ENCODE data around the gene TBC1D17.

The TBC1D17 gene

DNA sequence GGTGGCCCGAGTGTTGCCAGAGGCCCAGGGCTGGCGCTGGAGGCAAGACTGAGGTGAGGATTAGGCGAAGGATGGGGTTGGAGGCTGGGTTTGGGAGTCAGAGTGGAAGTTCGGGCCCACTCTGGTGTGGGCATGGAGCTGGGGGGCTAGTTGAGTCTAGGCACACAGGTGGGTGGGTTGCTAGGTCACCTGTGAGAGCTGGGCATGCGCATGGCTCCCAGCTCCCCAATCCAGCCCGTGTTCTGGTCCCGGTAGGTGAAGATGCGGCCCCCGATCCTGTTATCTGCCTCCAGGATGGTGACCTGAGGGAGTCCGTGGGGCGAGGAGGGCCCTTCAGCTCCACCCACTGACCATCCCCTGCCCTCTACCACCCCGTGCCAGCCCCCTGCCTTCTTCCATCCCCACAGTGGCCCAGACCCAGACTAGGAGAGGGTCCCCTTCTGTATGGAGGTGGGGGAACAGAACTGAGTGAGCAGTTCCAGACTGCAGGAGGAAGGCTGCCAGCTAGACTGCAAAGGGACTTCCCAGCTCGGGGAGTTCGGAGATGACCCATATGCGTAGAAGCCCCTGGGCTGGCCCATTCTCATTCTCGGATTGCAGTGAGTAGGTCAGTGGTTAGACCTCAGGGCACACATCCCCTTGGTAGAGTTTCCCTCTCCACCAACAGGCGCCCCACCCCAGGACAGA, 17.5 kb downstream of the TBC1D17 start:
- no peak for DNase-seq (ENCODE audit: low read depth, low spot score)
- H3K4me1 ChIP-seq (ENCODE audit: control insufficient read depth, insufficient read depth, low read length) = peaks cover 2% of the 10 kb centered on the region; the same call in 1 of the 2 replicates
- H3K4me3 ChIP-seq (ENCODE audit: low read length) = no peak overlapping the region
- H3K27ac ChIP-seq (ENCODE audit: low read length) = no peak overlapping the region
- no CpG with 5 or more reads among the region's 17 CpGs for WGBS (ENCODE audit: insufficient coverage, insufficient read length)
- H3K27me3 ChIP-seq (ENCODE audit: control insufficient read depth, insufficient read depth, low read length) = no peaks in the 10 kb centered on the region
- no peaks in the 10 kb centered on the region for H3K9me3 ChIP-seq (ENCODE audit: control insufficient read depth, insufficient read depth, low read length)
- H3K36me3 ChIP-seq (ENCODE audit: control insufficient read depth, insufficient read depth, low read length) = no peaks in the 10 kb centered on the region

DNA sequence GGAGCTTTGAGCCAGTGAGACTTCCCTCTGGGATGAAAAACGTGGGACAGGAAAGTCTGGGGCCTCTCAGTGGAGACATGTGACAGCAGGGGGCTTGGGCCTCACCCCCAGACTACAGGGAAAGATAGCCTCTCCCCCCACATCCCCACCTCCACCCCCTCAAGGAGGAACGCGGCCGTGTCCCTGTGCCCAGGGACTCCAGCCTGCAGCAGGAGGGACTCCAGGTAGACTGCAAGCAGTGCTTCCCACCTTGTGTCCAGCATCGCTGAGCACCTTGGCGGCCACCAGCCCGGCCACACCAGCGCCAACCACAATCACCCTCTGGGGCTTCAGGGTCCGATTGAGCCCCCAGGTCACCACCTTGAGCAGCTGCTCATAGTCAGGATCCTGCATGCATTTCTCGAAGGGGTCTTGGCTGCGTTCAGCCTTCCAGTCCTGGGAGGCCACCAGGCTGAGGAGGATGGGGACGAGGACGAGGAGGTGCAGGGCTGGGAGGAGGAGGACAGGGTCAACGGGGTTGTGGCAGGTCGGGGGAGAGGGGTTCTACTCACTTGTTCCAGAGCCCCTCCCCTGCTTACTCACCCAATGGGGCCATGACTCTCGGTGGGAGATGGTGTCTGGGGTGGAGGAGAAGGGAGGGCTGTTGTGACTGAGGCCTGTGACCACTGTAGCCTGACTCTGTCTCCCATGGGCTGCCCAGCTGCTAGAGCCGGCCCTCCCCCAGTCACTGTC, 18.2 kb downstream of the TBC1D17 start:
- DNase-seq (ENCODE audit: low read depth, low spot score) = no peak
- Histone ChIP-seq H3K36me3 (ENCODE audit: control insufficient read depth, insufficient read depth, low read length) (no peaks in the 10 kb centered on the region), H3K27ac (ENCODE audit: low read length) (no peak overlapping the region), H3K9me3 (ENCODE audit: control insufficient read depth, insufficient read depth, low read length) (no peaks in the 10 kb centered on the region), H3K4me1 (ENCODE audit: control insufficient read depth, insufficient read depth, low read length) (peaks cover 2% of the 10 kb centered on the region; the same call in 1 of the 2 replicates), H3K27me3 (ENCODE audit: control insufficient read depth, insufficient read depth, low read length) (no peaks in the 10 kb centered on the region), H3K4me3 (ENCODE audit: low read length) (no peak overlapping the region)
- no CpG with 5 or more reads among the region's 17 CpGs for WGBS (ENCODE audit: insufficient coverage, insufficient read length)

DNA sequence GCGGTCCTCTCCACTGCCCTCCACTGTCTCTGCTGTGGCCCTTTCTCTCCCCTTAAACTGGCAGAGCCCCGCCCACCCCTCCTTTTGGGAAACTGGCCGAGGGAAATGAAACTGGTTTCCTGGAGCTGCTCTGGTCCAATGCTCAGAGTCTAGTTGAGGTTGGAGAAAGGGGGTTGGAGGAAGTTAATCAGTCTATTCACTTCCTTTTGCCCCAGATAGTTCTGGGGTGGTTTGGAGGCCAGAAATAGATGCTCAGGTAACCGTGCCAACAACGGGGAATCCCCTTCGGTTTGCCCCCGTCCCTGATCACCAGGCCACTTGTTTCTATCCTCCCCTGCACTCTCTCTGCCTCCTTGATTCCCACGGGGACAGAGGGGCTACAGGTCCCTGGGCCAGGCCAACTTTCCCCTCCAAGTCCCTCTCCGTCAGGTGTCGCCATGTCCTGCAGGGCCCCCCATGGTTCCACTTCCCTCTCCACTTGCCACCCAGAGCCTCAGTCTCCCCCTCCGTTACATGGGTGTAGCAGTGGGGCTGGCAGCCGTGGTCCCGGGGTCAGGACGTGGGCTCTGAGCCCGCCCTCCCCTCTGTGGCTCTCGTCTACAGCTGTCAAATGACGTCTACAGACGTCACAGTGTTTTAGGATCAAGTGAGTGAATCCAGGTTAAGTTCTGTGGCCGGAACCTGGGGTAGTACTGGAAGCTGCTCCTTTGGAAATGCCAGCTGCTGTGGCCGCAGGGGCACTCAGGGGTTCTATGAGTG, 19.5 kb downstream of the TBC1D17 start, which contains the start of gene IL4I1:
Gene IL4I1, minus strand, starts transcription at position 25 of the 759 bp plus-strand sequence. CDS start 727 bp downstream, outside the sequence.
- DNase-seq (ENCODE audit: low read depth, low spot score) = no peak
- Histone ChIP-seq H3K27ac (ENCODE audit: low read length) (no peak within 1 kb of the TSS), H3K4me3 (ENCODE audit: low read length) (no peak within 1 kb of the TSS), H3K27me3 (ENCODE audit: control insufficient read depth, insufficient read depth, low read length) (no peaks in the 10 kb centered on the region), H3K4me1 (ENCODE audit: control insufficient read depth, insufficient read depth, low read length) (no peaks in the 10 kb centered on the region), H3K36me3 (ENCODE audit: control insufficient read depth, insufficient read depth, low read length) (no peaks in the 10 kb centered on the region), H3K9me3 (ENCODE audit: control insufficient read depth, insufficient read depth, low read length) (no peaks in the 10 kb centered on the region)
- no CpG with 5 or more reads among the region's 20 CpGs for WGBS (ENCODE audit: insufficient coverage, insufficient read length)

- no peak for DNase-seq (ENCODE audit: low read depth, low spot score)
- Histone ChIP-seq H3K27ac (ENCODE audit: low read length) (no peak overlapping the region), H3K9me3 (ENCODE audit: control insufficient read depth, insufficient read depth, low read length) (no peaks in the 10 kb centered on the region), H3K27me3 (ENCODE audit: control insufficient read depth, insufficient read depth, low read length) (no peaks in the 10 kb centered on the region), H3K36me3 (ENCODE audit: control insufficient read depth, insufficient read depth, low read length) (peaks cover 9% of the 10 kb centered on the region), H3K4me3 (ENCODE audit: low read length) (no peak overlapping the region), H3K4me1 (ENCODE audit: control insufficient read depth, insufficient read depth, low read length) (peaks cover 2% of the 10 kb centered on the region; the same call in 1 of the 2 replicates)
- no CpG with 5 or more reads among the region's 6 CpGs for WGBS (ENCODE audit: insufficient coverage, insufficient read length)
Measured at GRCh38 chr19:49904136-49904535, 26.6 kb downstream of the TBC1D17 start.

- Histone ChIP-seq H3K4me1 (ENCODE audit: control insufficient read depth, insufficient read depth, low read length) (peaks cover 2% of the 10 kb centered on the region; the same call in 1 of the 2 replicates), H3K27ac (ENCODE audit: low read length) (no peak overlapping the region), H3K9me3 (ENCODE audit: control insufficient read depth, insufficient read depth, low read length) (no peaks in the 10 kb centered on the region), H3K36me3 (ENCODE audit: control insufficient read depth, insufficient read depth, low read length) (peaks cover 17% of the 10 kb centered on the region), H3K4me3 (ENCODE audit: low read length) (no peak overlapping the region), H3K27me3 (ENCODE audit: control insufficient read depth, insufficient read depth, low read length) (no peaks in the 10 kb centered on the region)
- DNase-seq (ENCODE audit: low read depth, low spot score) = no peak
- no CpG with 5 or more reads among the region's 16 CpGs for WGBS (ENCODE audit: insufficient coverage, insufficient read length)
Measured at GRCh38 chr19:49906879-49907564, 29.5 kb downstream of the TBC1D17 start.

GRCh38 chr19:49907745-49908446, 30.4 kb downstream of the TBC1D17 start:
- H3K36me3 ChIP-seq (ENCODE audit: control insufficient read depth, insufficient read depth, low read length) = peaks cover 17% of the 10 kb centered on the region
- H3K9me3 ChIP-seq (ENCODE audit: control insufficient read depth, insufficient read depth, low read length) = no peaks in the 10 kb centered on the region
- no peaks in the 10 kb centered on the region for H3K27me3 ChIP-seq (ENCODE audit: control insufficient read depth, insufficient read depth, low read length)
- no peak overlapping the region for H3K27ac ChIP-seq (ENCODE audit: low read length)
- no CpG with 5 or more reads among the region's 23 CpGs for WGBS (ENCODE audit: insufficient coverage, insufficient read length)
- peaks cover 2% of the 10 kb centered on the region; the same call in 1 of the 2 replicates for H3K4me1 ChIP-seq (ENCODE audit: control insufficient read depth, insufficient read depth, low read length)
- no peak overlapping the region for H3K4me3 ChIP-seq (ENCODE audit: low read length)
- DNase-seq (ENCODE audit: low read depth, low spot score) = no peak

DNA sequence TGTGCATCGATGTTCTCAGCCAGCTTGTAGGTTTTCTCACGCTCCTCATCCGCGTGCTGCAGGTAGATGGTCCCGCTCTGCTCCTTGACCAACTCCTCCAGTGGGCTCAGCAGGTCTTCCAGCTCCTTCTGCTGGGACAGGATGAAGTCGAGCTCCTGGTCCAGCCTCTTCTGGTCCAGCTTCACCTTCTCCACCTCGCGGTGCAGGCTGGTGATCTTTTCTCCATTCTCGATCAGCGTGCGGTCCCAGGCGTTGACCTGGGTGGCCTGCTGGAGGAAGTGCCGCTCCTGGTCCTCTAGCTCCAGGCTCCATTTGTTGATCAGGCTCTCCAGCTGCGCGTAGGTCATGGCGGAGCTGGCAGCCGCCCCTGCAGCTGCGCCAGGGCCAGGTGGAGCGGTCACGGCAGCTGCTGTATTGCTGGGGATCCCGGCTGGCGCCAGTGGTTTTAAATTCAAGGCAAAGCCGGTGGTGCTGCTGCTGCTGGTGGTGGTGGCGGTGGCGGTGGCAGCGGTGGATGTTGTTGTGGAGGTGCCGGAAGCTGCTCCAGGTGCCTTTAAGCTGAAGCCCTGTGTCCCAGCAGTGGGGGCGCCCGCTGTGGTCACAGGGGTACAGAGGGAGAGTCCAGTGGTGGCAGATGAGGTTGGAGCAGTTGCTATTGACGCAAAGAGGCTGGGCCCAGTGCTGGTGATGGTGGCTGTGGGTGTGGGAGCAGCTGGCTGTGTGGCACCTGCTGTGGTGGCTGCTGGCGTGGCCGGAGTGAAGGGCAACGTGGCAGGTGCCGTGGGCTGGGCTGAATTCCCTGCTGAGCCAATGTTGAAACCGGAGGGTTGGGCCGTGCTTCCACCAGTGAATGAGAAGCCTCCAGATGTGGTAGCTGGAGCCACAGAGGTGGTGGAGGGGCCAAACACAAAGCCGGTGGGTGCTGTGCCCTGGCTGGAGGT, 31.2 kb downstream of the TBC1D17 start:
- Histone ChIP-seq H3K36me3 (ENCODE audit: control insufficient read depth, insufficient read depth, low read length) (peaks cover 17% of the 10 kb centered on the region), H3K27me3 (ENCODE audit: control insufficient read depth, insufficient read depth, low read length) (no peaks in the 10 kb centered on the region), H3K4me1 (ENCODE audit: control insufficient read depth, insufficient read depth, low read length) (peaks cover 2% of the 10 kb centered on the region; the same call in 1 of the 2 replicates), H3K27ac (ENCODE audit: low read length) (no peak overlapping the region), H3K9me3 (ENCODE audit: control insufficient read depth, insufficient read depth, low read length) (no peaks in the 10 kb centered on the region), H3K4me3 (ENCODE audit: low read length) (no peak overlapping the region)
- no peak for DNase-seq (ENCODE audit: low read depth, low spot score)
- no CpG with 5 or more reads among the region's 37 CpGs for WGBS (ENCODE audit: insufficient coverage, insufficient read length)

- peaks cover 19% of the 10 kb centered on the region for H3K36me3 ChIP-seq (ENCODE audit: control insufficient read depth, insufficient read depth, low read length)
- no peak overlapping the region for H3K27ac ChIP-seq (ENCODE audit: low read length)
- DNase-seq (ENCODE audit: low read depth, low spot score) = no peak
- no CpG with 5 or more reads among the region's 5 CpGs for WGBS (ENCODE audit: insufficient coverage, insufficient read length)
- no peaks in the 10 kb centered on the region for H3K9me3 ChIP-seq (ENCODE audit: control insufficient read depth, insufficient read depth, low read length)
- H3K4me1 ChIP-seq (ENCODE audit: control insufficient read depth, insufficient read depth, low read length) = peaks cover 2% of the 10 kb centered on the region; the same call in 1 of the 2 replicates
- no peak overlapping the region for H3K4me3 ChIP-seq (ENCODE audit: low read length)
- H3K27me3 ChIP-seq (ENCODE audit: control insufficient read depth, insufficient read depth, low read length) = no peaks in the 10 kb centered on the region
Measured at GRCh38 chr19:49910179-49910578, 32.7 kb downstream of the TBC1D17 start.

Data from iPS DF 6.9 (cell line).